H1 (cell line): ENCODE measurements around the gene NEMF. TPM values are rescaled to one million over a fixed set of nuclear protein-coding genes. Genes with fewer than 3 reads are reported as not detected.

Source experiments
- CTCF ChIA-PET: fragments of 300-600 bp; sonication (Branson Sonifier 250); formaldehyde crosslinking; loops from one replicate; lab custom pipeline; 2021; ENCODE audit not compliant: partially characterized antibody; lab: Charles Lee
- POLR2A ChIA-PET: fragments of 300-600 bp; sonication (Branson Sonifier 250); formaldehyde crosslinking; loops from one replicate; lab custom pipeline; 2021; ENCODE audit warnings: inconsistent platforms; ENCODE audit not compliant: partially characterized antibody; lab: Charles Lee
- DNase-seq, 2 experiments: peaks; one replicate each; pipeline versions ENCODE4 v3.0.0 to v3.0.0-alpha.2; 2010 to 2022; ENCODE audit warnings: low spot score in 2 of 2, low read depth in 1 of 2, mixed read lengths in 1 of 2
- FAIRE-seq: peaks from 2 replicates; lab custom pipeline; 2011; peaks lifted over from hg19 to GRCh38; lab: Jason Lieb, UNC
- H2AFZ ChIP-seq: 2 replicates; pipeline ENCODE4 v1.8.1; 2012; ENCODE audit warnings: low read length, inconsistent platforms
- H2AK5ac ChIP-seq: 2 replicates; pipeline ENCODE4 v1.6.1; 2013; ENCODE audit warnings: low read depth, low read length
- H2BK120ac ChIP-seq: replicated peaks from 2 replicates; pipeline ENCODE3; 2013; ENCODE audit warnings: low read depth, low read length, inconsistent platforms
- H2BK12ac ChIP-seq: 2 replicates; pipeline ENCODE4 v1.6.1; 2013; ENCODE audit warnings: low read depth, low read length
- H2BK15ac ChIP-seq: 2 replicates; pipeline ENCODE4 v1.6.1; 2013; ENCODE audit warnings: low read length
- H2BK20ac ChIP-seq: 2 replicates; pipeline ENCODE4 v1.6.1; 2013; ENCODE audit warnings: low read length
- H2BK5ac ChIP-seq: 2 replicates; pipeline ENCODE4 v1.6.1; 2013; ENCODE audit warnings: low read depth, low read length
- H3K14ac ChIP-seq: 2 replicates; pipeline ENCODE4 v1.6.1; 2013; ENCODE audit warnings: inconsistent platforms; ENCODE audit not compliant: insufficient read length
- H3K18ac ChIP-seq: 2 replicates; pipeline ENCODE4 v1.6.1; 2013; ENCODE audit warnings: low read length; ENCODE audit errors: extremely low read depth
- H3K23ac ChIP-seq: 2 replicates; pipeline ENCODE4 v1.6.1; 2013; ENCODE audit warnings: inconsistent platforms; ENCODE audit not compliant: insufficient read length
- H3K23me2 ChIP-seq: 2 replicates; pipeline ENCODE4 v1.6.1; 2013; ENCODE audit warnings: low read depth, low read length
- H3K27ac ChIP-seq: 2 replicates; pipeline ENCODE4 v1.6.1; 2011; ENCODE audit warnings: low read depth, low read length, inconsistent platforms
- H3K27me3 ChIP-seq, 4 experiments: replicated peaks in 1 of 4; 1 replicate in 1 of 4; 2 replicates in 3 of 4; pipeline versions ENCODE4 v1.6.1 to v1.8.1; 2011 to 2013; ENCODE audit warnings: low read length in 3 of 4, mild to moderate bottlenecking in 3 of 4, inconsistent platforms in 2 of 4, mixed read lengths in 2 of 4, moderate library complexity in 1 of 4; ENCODE audit not compliant: control insufficient read depth in 3 of 4, insufficient read depth in 3 of 4; ENCODE audit errors: extremely low read depth in 1 of 4
- H3K36me3 ChIP-seq, 4 experiments: 2 replicates each; pipeline versions ENCODE4 v1.6.1 to v1.8.1; 2011 to 2013; ENCODE audit warnings: mild to moderate bottlenecking in 4 of 4, low read length in 3 of 4, moderate library complexity in 2 of 4, control low read depth in 1 of 4, inconsistent platforms in 1 of 4; ENCODE audit not compliant: insufficient read depth in 4 of 4, control insufficient read depth in 2 of 4
- H3K4ac ChIP-seq: replicated peaks from 2 replicates; pipeline ENCODE3; 2013; ENCODE audit warnings: low read length, low read depth, mixed read lengths, inconsistent platforms; ENCODE audit not compliant: insufficient read length
- H3K4me1 ChIP-seq, 4 experiments: replicated peaks in 1 of 4; 1 replicate in 1 of 4; 2 replicates in 3 of 4; pipeline versions ENCODE4 v1.6.1 to v1.8.1; 2011 to 2013; ENCODE audit warnings: low read length in 3 of 4, inconsistent platforms in 2 of 4, mixed read lengths in 1 of 4; ENCODE audit not compliant: insufficient read depth in 4 of 4, control insufficient read depth in 3 of 4
- H3K4me2 ChIP-seq, 2 experiments: 2 replicates each; pipeline versions ENCODE4 v1.6.1 to v1.8.1; 2011 to 2013; ENCODE audit warnings: low read depth in 2 of 2, low read length in 2 of 2, control low read depth in 1 of 2, inconsistent platforms in 1 of 2, mild to moderate bottlenecking in 1 of 2; ENCODE audit not compliant: insufficient read depth in 1 of 2
- H3K4me3 ChIP-seq, 4 experiments: fragments of 200-600, 300-600 bp in 1 of 4; sonication (generic), shearing (Covaris generic), sonication (Bioruptor Twin) in 1 of 4; 2 replicates each; pipeline versions ENCODE4 v1.5.1 to v1.8.1; 2011 to 2016; ENCODE audit warnings: low read length in 4 of 4, low read depth in 3 of 4, control low read depth in 2 of 4, inconsistent platforms in 2 of 4, mild to moderate bottlenecking in 2 of 4, mixed read lengths in 1 of 4, moderate library complexity in 1 of 4; ENCODE audit not compliant: insufficient read depth in 2 of 4; ENCODE audit errors: extremely low read depth in 1 of 4
- H3K56ac ChIP-seq: replicated peaks from 2 replicates; pipeline ENCODE3; 2013; ENCODE audit warnings: low read depth, mild to moderate bottlenecking, mixed read lengths, low read length, inconsistent platforms; ENCODE audit not compliant: insufficient read length
- H3K79me1 ChIP-seq: 2 replicates; pipeline ENCODE4 v1.6.1; 2013; ENCODE audit warnings: low read depth, low read length, control low read depth
- H3K79me2 ChIP-seq, 2 experiments: 2 replicates each; pipeline versions ENCODE4 v1.6.1 to v1.8.1; 2012 to 2013; ENCODE audit warnings: low read length in 2 of 2, mild to moderate bottlenecking in 2 of 2, inconsistent platforms in 1 of 2; ENCODE audit not compliant: insufficient read depth in 2 of 2, control insufficient read depth in 1 of 2
- H3K9ac ChIP-seq, 4 experiments: replicated peaks in 1 of 4; 1 replicate in 1 of 4; 2 replicates in 3 of 4; pipeline versions ENCODE4 v1.6.1 to v1.8.1; 2011 to 2013; ENCODE audit warnings: low read depth in 3 of 4, low read length in 3 of 4, control low read depth in 2 of 4, mild to moderate bottlenecking in 2 of 4, moderate library complexity in 2 of 4, inconsistent platforms in 1 of 4; ENCODE audit errors: extremely low read depth in 1 of 4
- H3K9me3 ChIP-seq, 2 experiments: 2 replicates each; pipeline versions ENCODE4 v1.6.1 to v1.8.1; 2012 to 2013; ENCODE audit warnings: mild to moderate bottlenecking in 2 of 2, moderate library complexity in 2 of 2, control low read depth in 1 of 2, inconsistent platforms in 1 of 2, low read depth in 1 of 2, low read length in 1 of 2, mixed read lengths in 1 of 2; ENCODE audit not compliant: insufficient read depth in 2 of 2
- H4K20me1 ChIP-seq, 2 experiments: replicated peaks in 1 of 2; 2 replicates each; pipeline versions ENCODE3 to v1.8.1; 2011 to 2013; ENCODE audit warnings: inconsistent platforms in 2 of 2, low read length in 2 of 2, mild to moderate bottlenecking in 1 of 2; ENCODE audit not compliant: insufficient read depth in 2 of 2, control insufficient read depth in 1 of 2
- H4K5ac ChIP-seq: 2 replicates; pipeline ENCODE4 v1.6.1; 2013; ENCODE audit warnings: low read length, low read depth, mixed read lengths, inconsistent platforms; ENCODE audit not compliant: insufficient read length
- H4K8ac ChIP-seq: 2 replicates; pipeline ENCODE4 v1.8.0; 2013; ENCODE audit warnings: mild to moderate bottlenecking, moderate library complexity, low read length, inconsistent platforms; ENCODE audit not compliant: insufficient read depth; ENCODE audit errors: extremely low read depth
- H4K91ac ChIP-seq: replicated peaks from 2 replicates; pipeline ENCODE3; 2013; ENCODE audit warnings: low read length, mixed read lengths, inconsistent platforms; ENCODE audit not compliant: insufficient read length
- EZH2 ChIP-seq: fragments of 200-600 bp; sonication (generic); IDR thresholded peaks from 2 replicates; pipeline ENCODE4 v1.7.1; 2012; ENCODE audit warnings: low read depth, mild to moderate bottlenecking, moderate library complexity, low read length, inconsistent platforms; ENCODE audit not compliant: severe bottlenecking
- WGBS, 2 experiments: shearing (Covaris generic) in 1 of 2; methylation state at CpG; one replicate each; pipeline versions ENCODE4 v1.1.6 to v1.1.7; 2013 to 2015; ENCODE audit warnings: low lambda C conversion rate in 2 of 2, mixed read lengths in 2 of 2, inconsistent platforms in 1 of 2, low coverage in 1 of 2, missing lambda C conversion rate in 1 of 2; ENCODE audit not compliant: insufficient replicate concordance in 2 of 2, insufficient coverage in 1 of 2, insufficient read length in 1 of 2; ENCODE audit errors: extremely low coverage in 1 of 2, missing lambda C conversion rate in 1 of 2; 5-methylcytosine and 5-hydroxymethylcytosine counted together
- polyA plus RNA-seq, 7 experiments: library from polyadenylated mRNA; depleted of rRNA in 3 of 7; stranded (reverse) in 5 of 7; unstranded in 2 of 7; fragments of >200 nt in 5 of 7; fragments of 200-250 nt in 2 of 7; gene quantifications; 1 replicate in 5 of 7; 2 replicates in 1 of 7; 4 replicates in 1 of 7; pipeline versions ENCODE4 v1.2.1 to v1.2.3, GENCODE V29; 2011 to 2013; ENCODE audit warnings: missing spikeins in 2 of 7, mixed read lengths in 2 of 7
- total RNA-seq: library from RNA; stranded (reverse); fragmentation: NEBNext Ultra II Directional; extraction: Animal tissue kit (Norgen Biotek cat#: 25700); gene quantifications from 2 replicates; pipeline ENCODE4 v1.2.1, GENCODE V29; 2021
- TF ChIP-seq, protein P1 (sequence below): IDR thresholded peaks from 2 replicates; pipeline ENCODE4 v1.6.1; 2012; ENCODE audit warnings: inconsistent platforms

The NEMF gene
- total and polyA plus RNA-seq, 2 of the 8 experiments (the other 6 are each of a cell fraction or from before 2014, with no cell fraction given) = 8.3 to 45.5 TPM

DNA sequence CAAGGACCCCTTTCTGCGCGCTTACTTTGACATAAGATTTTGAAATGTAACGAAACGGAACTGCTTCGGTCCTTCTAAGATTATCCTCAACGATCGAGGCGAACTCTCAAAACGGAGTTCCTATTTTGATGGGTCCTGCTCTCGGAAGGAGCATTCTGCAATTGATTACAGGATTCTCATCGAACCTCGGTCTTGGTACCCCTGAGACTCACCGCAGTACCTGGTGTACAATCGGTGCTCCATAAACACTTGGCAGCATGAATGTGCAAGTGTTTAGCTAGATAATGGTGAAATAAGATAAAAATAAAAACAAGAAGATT is 530 bp upstream of the NEMF start:
- H3K4me2 ChIP-seq = peak overlapping the region; percentile 74 to 81
- WGBS, 2 experiments = 26% methylated on average over 14 of the region's 14 CpGs; no CpG with 5 or more reads in 1 of the 2 experiments

More for the DNA sequence above, 530 bp upstream of the NEMF start:
- no peak overlapping the region for H3K4ac ChIP-seq
- H2BK12ac ChIP-seq = no peak overlapping the region; the same call in 1 of the 2 replicates
- no peak overlapping the region for H4K91ac ChIP-seq
- ChIA-PET CTCF (interaction anchor here (0.5 to 5.9 kb wide), 26 partner anchors 8 to 540 kb away, joined by 3 to 79 read pairs (median 3); partner anchors contain the start of genes DNAAF2, KLHDC2 and POLE2), POLR2A (interaction anchor here (1.1 to 2.1 kb wide), 13 partner anchors 10 to 378 kb away, joined by 3 to 39 read pairs (median 6); partner anchors contain the start of genes KLHDC2, LRR1, SOS2 and VCPKMT)
- H3K9me3 ChIP-seq = no peaks in the 10 kb centered on the region
- H2BK15ac ChIP-seq = peak overlapping the region; percentile 48; the same call in 1 of the 2 replicates
- H3K9ac ChIP-seq = peak overlapping the region in 1 of 4 experiments; percentile 92; a peak in 2 of 7 replicates
- no peak overlapping the region for H2BK120ac ChIP-seq
- no peaks in the 10 kb centered on the region for H4K20me1 ChIP-seq
- H2AK5ac ChIP-seq = no peak overlapping the region
- DNase-seq = no peak
- no peak overlapping the region for H3K23ac ChIP-seq
- no peak overlapping the region; the same call in 1 of the 2 replicates for H2BK5ac ChIP-seq
- H3K27me3 ChIP-seq = no peaks in the 10 kb centered on the region
- H3K79me1 ChIP-seq = no peaks in the 10 kb centered on the region
- no peak overlapping the region for H4K5ac ChIP-seq
- H3K23me2 ChIP-seq = peaks cover 2% of the 10 kb centered on the region; the same call in 1 of the 2 replicates
- H4K8ac ChIP-seq = no peak overlapping the region
- H3K56ac ChIP-seq = no peak overlapping the region
- no peak for FAIRE-seq
- H3K4me3 ChIP-seq = peak overlapping the region; percentile 85 to 96 (median 95)
- peak overlapping the region; percentile 98 for H2AFZ ChIP-seq
- peaks cover 0 to 16% (median 7%) of the 10 kb centered on the region in 4 experiments; a peak in 4 of 8 replicates for H3K36me3 ChIP-seq
- no peak overlapping the region for H3K14ac ChIP-seq
- peaks cover 4 to 26% of the 10 kb centered on the region in 2 experiments; a peak in 2 of 4 replicates for H3K79me2 ChIP-seq
- peak overlapping the region; percentile 80; the same call in 1 of the 2 replicates for H2BK20ac ChIP-seq
- no peak overlapping the region; the same call in 1 of the 2 replicates for H3K18ac ChIP-seq
- TF ChIP-seq EZH2 = no peak
- TF ChIP-seq, protein P1, sequence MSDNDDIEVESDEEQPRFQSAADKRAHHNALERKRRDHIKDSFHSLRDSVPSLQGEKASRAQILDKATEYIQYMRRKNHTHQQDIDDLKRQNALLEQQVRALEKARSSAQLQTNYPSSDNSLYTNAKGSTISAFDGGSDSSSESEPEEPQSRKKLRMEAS = no peak
- TF ChIP-seq, all 59 proteins: peak for 0
- no peaks in the 10 kb centered on the region for H3K4me1 ChIP-seq
- H3K27ac ChIP-seq = no peak overlapping the region
